IMR-90 (cell line): ENCODE measurements around the gene CDKN1C.

Experiments
- CTCF ChIP-seq: conservative IDR thresholded peaks from 2 replicates; pipeline ENCODE4 v1.5.1; 2012; ENCODE audit warnings: mild to moderate bottlenecking, low read depth, low read length, improper control_type of control experiment
- MAFK ChIP-seq: IDR thresholded peaks from 2 replicates; pipeline ENCODE4 v1.6.1; 2012; ENCODE audit warnings: low read depth, low read length, improper control_type of control experiment
- MXI1 ChIP-seq: IDR thresholded peaks from 2 replicates; pipeline ENCODE4 v1.6.1; 2012; ENCODE audit warnings: low read depth, mild to moderate bottlenecking, low read length, moderate library complexity, borderline replicate concordance
- POLR2A ChIP-seq: IDR thresholded peaks from 2 replicates; pipeline ENCODE4 v1.6.1; 2012; ENCODE audit warnings: mild to moderate bottlenecking, low read depth, low read length
- USF2 ChIP-seq: fragments of 150-350 bp; IDR thresholded peaks from 2 replicates; pipeline ENCODE4 v1.6.1; 2017; ENCODE audit warnings: mild to moderate bottlenecking, antibody characterized with exemption, low read length, low read depth

DNA sequence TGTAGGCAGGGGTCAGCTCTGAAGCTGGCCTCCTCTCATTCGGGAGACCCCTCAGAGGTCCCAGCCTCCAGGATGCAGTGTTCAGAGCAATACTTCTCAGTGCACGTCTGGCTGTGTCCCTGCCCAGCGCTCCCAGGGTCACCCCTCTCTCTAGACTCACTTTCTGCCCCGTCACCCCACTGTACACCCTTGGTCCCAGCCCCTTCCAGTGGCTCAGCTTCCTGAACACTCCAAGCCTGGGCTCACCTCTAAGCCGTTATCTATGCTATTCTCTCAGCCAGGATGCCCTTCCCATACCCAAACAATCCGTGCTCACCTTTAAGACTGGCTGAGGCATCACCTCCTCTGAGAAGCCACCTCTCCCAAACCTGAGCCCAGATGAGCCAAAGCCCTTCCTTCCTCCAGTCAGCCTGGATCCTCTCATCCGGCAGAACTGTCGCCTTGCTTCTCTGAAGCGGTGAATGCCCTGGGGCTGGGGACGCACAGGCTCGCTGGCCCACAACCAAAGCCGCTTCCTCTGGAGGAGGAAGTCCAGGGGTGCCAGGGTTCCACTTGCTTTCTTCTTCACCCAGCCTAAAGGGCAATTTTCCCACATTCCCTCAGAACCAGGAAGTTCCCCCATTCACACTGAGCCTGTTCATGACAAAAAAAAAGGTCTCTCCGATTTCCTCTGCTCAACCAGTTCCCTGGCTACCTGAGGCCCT, 13.7 kb upstream of the CDKN1C start:
- TF ChIP-seq CTCF (no peak), POLR2A (no peak), MAFK (no peak), MXI1 (no peak), USF2 (no peak)
